ENCODE measurements around the gene TSKS.
"Not testable (repeated sequence)": the region's sequence is repeated elsewhere in the genome, so short reads cannot be mapped to it uniquely, and the experiment has no call there.

Gene TSKS

DNA sequence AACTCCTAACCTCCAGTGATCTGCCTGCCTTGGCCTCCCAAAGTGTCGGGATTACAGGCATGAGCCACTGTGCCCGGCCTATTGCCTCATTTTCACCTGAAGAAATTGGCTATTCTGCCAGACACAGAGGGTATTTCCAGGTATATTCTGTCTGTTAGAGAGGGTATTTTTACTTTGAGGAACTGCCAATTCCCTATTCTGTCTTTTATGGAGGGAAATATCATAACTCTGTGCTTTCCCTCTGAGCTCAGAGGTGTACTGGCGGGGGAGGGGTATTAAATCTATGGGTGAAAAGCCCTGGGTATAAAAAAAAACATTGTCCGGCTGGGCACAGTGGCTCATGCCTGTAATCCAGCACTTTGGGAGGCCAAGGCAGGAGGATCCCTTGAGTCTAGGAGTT is 24.8 kb downstream of the TSKS start:
- no peak overlapping the region for H3K27ac ChIP-seq
- TF ChIP-seq, protein P1, sequence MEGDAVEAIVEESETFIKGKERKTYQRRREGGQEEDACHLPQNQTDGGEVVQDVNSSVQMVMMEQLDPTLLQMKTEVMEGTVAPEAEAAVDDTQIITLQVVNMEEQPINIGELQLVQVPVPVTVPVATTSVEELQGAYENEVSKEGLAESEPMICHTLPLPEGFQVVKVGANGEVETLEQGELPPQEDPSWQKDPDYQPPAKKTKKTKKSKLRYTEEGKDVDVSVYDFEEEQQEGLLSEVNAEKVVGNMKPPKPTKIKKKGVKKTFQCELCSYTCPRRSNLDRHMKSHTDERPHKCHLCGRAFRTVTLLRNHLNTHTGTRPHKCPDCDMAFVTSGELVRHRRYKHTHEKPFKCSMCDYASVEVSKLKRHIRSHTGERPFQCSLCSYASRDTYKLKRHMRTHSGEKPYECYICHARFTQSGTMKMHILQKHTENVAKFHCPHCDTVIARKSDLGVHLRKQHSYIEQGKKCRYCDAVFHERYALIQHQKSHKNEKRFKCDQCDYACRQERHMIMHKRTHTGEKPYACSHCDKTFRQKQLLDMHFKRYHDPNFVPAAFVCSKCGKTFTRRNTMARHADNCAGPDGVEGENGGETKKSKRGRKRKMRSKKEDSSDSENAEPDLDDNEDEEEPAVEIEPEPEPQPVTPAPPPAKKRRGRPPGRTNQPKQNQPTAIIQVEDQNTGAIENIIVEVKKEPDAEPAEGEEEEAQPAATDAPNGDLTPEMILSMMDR (conservative IDR thresholded peaks at IDR 0.05), result no peak

DNA sequence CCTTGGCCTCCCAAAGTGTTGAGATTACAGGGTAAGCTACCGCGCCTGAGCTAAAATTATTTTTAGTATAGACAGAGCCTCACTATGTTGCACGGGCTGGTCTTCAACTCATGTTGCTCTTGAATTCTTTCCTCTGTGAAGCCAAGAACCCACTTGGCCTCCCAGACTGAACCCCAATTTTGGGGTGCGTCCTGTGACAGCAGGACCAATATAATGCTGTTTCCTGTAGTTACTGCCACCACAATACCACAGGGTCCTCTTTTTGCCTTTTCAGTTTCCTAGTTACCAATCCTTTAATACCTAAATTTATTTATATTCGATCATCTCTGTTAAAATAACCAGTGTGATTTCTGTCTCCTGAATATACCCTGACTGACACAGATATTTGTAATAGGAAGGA is 32.9 kb downstream of the TSKS start:
- H3K27ac ChIP-seq, result no peak overlapping the region
- TF ChIP-seq, protein P1 (conservative IDR thresholded peaks at IDR 0.05), result no peak

DNA sequence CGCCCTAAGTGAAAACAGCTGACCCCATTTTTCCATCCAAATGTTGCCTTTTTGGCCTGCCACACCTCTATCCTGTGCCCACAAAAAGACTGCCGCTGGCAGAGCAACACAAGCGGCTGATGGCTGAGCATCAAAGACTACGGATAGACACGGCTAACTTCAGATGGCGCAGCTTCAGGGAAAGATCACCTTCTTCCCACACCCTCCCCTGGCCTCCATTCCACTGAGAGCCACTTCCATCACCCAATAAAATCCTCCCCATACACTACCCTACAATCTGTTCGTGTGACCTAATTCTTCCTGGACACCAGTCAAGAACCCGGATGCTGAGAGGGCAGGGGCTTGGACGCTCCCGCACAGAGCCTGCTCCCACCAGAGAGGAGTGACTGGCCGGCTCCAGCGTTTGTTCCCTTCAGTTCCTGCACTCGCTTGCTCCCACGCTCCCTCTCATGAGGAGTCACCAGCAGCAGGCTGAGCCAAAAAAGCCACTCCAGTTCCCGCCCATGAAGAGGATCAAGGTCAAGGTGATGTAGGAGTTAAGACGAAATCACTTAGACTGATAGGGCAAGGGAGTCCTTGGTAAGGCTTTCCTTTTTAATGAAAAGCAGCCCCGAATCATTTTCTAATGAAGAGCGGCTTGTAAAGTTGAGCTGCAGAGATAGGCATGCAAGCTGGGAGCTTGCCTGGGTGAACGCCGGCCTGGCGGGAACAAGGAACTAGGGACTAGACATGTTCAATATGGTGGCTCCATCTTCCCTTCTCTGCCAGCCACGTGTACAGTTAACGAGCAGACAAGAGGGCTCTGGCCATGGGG is 35.7 kb downstream of the TSKS start:
- H3K27ac ChIP-seq, result no peak overlapping the region

DNA sequence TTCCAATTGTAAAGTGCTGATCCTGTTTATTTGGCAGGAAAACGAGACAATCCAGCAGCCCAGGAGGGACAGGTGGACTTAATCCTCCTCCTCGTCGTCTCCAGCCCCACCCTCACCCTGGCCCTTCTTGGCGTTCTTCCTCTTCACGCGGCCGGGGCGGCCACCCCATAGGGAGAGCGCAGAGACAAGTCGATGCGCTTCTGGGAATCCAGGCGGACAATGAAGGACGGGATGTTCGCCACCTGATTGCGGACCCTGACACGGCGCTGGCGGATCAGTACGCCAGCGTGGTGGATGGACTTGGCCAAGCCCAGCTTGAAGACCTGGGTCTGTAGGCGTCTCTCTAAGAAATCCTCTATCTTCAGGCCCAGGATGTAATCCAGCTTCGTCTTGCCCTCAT is 43.7 kb downstream of the TSKS start:
- H3K27ac ChIP-seq, result not testable (repeated sequence)

More for the DNA sequence above, 35.7 kb downstream of the TSKS start:
- TF ChIP-seq, protein P1 (conservative IDR thresholded peaks at IDR 0.05), result no peak

DNA sequence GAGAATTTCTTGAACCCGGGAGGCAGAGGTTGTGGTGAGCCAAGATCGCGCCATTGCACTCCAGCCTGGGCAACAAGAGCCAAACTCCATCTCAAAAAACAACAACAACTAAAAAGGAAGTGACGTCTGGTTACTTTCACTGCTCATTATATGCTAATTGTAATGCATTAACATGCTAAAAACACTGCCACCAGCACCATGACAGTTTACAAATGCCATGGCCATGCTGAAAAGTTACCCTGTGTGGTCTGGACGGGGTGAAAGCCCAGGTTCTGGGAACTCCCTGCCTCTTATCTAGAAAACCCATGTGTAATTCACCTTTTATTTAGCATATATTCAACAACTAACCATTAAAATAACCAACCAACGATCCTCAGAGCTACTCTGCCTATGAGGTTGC is 44.1 kb downstream of the TSKS start:
- TF ChIP-seq, protein P1 (conservative IDR thresholded peaks at IDR 0.05), result no peak
- H3K27ac ChIP-seq, result no peak overlapping the region

DNA sequence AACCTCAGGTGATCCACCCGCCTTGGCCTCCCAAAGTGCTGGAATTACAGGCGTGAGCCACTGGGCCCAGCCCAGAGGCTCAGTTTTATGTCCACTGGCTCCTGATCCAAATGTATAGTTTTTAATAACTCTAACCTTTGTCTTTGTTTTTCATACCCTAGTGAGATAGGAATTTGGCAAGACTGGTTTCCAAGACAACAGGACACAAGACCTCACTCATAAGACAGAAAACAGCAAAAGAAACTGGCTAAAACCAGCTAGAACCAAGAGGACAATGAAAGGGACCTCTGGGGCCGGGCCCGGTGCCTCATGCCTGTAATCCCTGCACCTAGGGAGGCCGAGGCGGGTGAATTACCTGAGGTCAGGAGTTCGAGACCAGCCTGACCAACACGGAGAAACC is 44.6 kb downstream of the TSKS start:
- H3K27ac ChIP-seq, result no peak overlapping the region
- TF ChIP-seq, protein P1 (conservative IDR thresholded peaks at IDR 0.05), result no peak

DNA sequence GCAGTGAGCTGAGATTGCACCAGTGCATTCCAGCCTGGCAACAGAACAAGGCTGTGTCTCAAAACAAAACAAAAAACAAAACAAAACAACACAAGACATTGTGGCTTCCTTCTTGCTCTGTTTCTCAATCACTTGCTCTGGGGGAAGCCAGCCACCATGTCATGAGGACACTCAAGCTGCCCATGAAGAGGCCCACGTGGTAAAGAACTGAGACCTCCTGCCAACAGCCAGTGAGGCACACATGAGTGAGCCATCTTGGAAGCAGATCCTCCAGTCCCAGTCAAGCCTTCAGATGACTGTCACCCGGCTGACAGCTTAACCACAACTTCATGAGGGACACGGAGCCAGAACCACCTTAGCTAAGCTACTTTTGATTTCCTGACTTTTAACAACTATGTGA is 47.0 kb downstream of the TSKS start:
- TF ChIP-seq, protein P1 (conservative IDR thresholded peaks at IDR 0.05), result no peak
- no peak overlapping the region for H3K27ac ChIP-seq

DNA sequence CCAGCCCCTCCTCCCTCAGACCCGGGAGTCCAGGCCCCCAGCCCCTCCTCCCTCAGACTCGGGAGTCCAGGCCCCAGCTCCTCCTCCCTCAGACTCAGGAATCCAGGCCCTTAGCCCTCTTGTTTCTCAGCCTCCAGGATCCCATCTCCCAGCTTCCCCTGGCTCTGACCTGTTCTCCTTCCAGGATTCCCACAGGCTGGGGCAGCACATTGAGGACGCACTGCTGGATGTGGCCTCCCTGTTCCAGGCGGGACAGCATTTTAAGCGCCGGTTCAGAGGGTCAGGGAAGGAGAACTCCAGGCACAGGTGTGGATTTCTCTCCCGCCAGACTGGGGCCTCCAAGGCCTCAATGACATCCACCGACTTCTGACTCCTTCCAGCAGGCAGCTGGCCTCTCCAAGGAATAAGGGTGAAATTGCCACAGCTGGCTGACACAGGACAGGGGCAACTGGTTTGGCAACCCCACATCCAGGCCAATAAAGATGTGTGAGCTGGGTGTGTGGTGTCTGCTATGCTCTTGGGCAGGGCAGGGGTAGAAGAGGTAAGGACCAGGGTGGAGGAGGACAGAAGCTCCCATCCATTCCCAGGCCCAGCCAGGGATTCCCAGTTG is 49.8 kb downstream of the TSKS start:
- TF ChIP-seq, protein P1 (conservative IDR thresholded peaks at IDR 0.05), result no peak
- peak overlapping the region; percentile 70 for H3K27ac ChIP-seq
